Stomach (tissue), 4 donors: Measurements from ENCODE around the gene BRCA1.

Source experiments
- EP300 ChIP-seq: sonication (generic); formaldehyde crosslinking; IDR thresholded peaks from one replicate; pipeline ENCODE4 v1.6.1; 2017; ENCODE audit warnings: antibody characterized with exemption
- POLR2A ChIP-seq, 4 donors: fragments of 450-650 bp; IDR thresholded peaks; one replicate each; pipeline ENCODE4 v1.6.1; 2016; ENCODE audit warnings: antibody characterized with exemption in 4 of 4, control low read depth in 2 of 4, mild to moderate bottlenecking in 1 of 4, moderate library complexity in 1 of 4
- POLR2AphosphoS5 ChIP-seq, 3 donors: sonication (generic); formaldehyde crosslinking; IDR thresholded peaks; one replicate each; pipeline ENCODE4 v1.6.1; 2016; ENCODE audit warnings: antibody characterized with exemption in 3 of 3
- TF ChIP-seq, protein P1 (sequence below), 7 experiments: fragments of 450-650 bp in 4 of 7; fragments of 200-600 bp in 3 of 7; sonication (generic) in 3 of 7; IDR thresholded peaks; one replicate each; pipeline ENCODE4 v1.5.1; 2016 to 2019; ENCODE audit warnings: antibody characterized with exemption in 7 of 7, control low read depth in 2 of 7, mild to moderate bottlenecking in 1 of 7

DNA sequence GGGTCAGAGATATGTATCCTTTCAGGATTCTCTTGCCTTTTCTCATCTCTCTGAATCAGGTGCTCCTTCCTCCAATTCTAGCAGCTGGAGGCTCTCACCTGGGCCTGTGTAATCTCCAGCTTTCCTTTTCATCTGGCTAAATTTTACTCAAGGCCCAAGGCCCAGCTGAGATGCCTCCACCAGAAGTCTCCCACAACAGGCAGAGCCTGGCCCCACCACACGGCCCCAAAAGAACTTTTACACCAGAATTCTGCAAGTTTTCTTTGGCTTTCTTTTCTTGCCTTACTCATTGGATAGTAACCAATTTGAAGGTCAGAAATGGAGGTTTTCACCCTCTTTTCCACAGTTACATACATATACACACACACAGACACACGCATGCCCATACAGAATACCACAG, 85.5 kb downstream of the BRCA1 start:
- TF ChIP-seq POLR2A (IDR thresholded peaks at IDR 0.05) = no peak
- TF ChIP-seq EP300 = no peak
- TF ChIP-seq, protein P1, sequence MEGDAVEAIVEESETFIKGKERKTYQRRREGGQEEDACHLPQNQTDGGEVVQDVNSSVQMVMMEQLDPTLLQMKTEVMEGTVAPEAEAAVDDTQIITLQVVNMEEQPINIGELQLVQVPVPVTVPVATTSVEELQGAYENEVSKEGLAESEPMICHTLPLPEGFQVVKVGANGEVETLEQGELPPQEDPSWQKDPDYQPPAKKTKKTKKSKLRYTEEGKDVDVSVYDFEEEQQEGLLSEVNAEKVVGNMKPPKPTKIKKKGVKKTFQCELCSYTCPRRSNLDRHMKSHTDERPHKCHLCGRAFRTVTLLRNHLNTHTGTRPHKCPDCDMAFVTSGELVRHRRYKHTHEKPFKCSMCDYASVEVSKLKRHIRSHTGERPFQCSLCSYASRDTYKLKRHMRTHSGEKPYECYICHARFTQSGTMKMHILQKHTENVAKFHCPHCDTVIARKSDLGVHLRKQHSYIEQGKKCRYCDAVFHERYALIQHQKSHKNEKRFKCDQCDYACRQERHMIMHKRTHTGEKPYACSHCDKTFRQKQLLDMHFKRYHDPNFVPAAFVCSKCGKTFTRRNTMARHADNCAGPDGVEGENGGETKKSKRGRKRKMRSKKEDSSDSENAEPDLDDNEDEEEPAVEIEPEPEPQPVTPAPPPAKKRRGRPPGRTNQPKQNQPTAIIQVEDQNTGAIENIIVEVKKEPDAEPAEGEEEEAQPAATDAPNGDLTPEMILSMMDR (IDR thresholded peaks at IDR 0.05) = no peak
- TF ChIP-seq POLR2AphosphoS5 (IDR thresholded peaks at IDR 0.05) = no peak
